DMS79 treated with DMSO at 0.1 percent for 48 hours (cell line): ENCODE data around the gene MAP2K3.

Experiments used
- DNase-seq: peaks from one replicate; lab custom pipeline; 2025; lab: John Stamatoyannopoulos, UW

Gene MAP2K3

DNA sequence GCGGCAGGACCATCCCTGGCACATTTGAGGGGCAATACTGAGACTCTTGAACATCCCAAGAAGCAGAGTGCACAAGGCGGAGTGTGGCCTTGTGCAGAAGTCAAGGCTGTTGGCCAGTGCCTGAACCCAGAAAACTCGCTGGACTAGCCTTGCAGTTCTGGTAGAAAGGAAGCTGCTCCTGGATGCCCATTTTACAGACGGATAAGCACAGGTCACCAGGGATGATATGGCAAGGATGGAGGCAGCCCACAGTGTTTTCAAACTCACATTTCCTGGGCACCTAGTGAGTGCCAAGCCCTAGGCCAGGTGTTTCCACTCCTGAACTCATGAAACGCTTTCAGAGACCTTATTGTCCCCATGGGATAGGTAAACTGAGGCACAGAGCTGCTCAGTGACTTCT, 1.7 kb upstream of the MAP2K3 start:
- no peak for DNase-seq

DNA sequence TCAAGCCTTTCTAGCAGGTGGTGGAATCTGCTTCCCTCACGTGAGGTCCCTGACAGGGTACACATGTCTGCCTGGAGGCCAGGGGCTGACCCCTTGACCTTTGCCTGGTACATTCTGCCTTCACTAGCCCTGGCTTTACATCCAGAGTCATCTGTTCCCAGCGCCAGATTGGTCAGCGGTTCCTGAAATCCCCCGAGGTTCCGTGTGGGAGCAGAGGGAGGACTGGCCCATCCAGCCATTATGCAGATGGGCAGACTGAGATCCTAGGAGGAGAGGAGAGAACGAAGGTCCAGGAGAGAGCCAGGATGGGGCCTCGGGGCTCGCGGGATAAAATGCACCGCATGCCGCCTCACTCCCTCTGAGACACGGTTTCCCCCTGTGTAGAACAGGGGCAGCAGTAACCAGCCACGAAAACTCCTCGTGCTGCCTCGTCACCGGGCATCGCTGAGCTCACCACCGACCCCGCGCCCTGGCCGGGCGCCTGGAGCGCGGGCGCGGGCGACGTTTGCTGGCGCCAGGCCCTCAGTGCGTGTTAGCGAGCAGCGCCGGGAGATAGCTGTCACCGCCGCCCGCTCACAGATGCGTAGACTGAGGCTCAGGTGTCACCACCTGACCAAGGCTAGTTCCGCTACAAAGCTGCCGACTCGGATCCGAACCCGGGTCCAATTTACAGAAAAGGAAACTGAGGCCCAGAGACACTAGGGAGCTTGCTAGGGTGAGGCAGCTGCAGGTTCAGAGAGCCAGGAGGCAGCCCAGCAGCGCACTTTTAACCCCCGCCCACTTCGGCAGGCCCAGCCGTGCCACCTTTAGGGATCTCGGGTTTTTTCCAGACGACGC, 811 bp upstream of the MAP2K3 start:
- DNase-seq: peak; percentile 33

DNA sequence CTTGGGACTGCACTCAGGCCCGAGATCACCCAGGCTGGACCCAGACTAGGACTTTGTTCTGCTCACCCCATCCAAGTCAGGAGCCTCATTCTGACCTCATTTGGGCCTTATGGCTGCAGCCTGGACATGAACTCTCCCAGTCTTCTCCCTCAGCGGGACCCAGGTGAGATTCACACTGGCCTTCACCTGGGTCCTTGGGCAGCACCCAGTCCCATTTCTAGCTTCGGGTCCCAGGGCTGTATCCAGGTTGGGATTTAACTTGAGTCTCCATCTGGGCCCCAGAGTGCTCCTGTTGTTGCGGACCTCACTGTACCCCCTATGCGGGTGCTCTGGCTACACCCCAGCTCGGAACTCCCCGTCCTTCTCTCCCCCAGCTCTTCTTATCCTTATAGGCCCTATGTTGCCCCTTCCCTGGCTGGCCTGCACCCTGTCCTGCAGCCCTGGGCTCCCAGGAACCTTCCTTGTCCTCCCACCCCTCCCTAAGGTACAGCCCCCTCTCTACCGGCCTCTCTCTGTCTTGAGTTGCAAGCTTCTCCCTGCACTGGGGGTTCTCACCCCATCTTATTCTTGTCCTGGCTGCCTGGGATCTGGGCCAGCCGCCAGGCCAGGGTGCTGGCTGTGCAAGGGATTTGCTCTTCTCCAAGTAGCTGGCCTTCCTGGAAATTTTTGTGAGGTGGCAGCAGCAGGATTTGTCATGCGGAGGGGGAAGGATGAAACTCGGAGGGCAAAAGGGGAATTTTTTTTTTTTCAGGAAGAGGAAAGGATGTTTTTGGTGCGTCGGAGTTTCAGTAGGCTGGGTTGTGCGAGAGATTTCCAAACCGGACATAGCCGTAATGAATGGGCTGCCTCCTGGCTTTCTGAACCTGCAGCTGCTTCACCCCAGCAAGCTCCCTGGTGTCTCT, 904 bp downstream of the MAP2K3 start:
- DNase-seq: peak; percentile 24

DNA sequence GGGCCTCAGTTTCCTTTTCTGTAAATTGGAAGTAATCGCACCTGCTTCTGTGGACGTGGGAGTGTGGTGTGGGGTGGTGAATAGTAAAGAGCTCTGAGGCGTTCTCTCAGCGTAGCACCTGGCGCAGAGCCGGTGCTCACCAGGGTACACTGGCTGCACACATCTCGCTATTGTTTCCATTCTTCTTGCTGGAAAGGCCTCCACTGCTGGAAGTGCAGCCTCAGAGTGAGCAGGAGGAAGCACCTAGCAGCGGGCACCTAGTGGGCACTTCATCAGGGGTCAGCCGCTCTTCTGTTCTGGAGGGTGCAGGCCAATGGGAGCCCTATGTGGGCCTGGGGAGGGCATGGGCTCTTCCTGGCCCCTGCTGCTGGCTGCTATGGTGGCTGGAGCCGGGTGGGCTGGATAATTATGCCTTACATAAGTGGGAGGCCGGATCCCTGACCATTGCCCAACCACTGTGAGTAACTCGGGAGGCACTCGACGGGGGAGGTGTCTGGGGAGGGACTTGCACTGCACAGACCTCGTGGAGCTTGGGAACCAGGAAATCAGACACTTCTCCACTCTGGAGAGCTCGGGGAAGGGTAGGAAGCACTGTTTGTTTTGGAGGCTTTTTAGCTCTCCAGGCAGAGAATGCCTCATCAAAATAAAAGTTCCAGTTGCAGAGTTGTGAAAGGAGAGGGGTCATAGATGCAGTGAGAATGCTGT, 1.7 kb downstream of the MAP2K3 start:
- peak; percentile 24 for DNase-seq

DNA sequence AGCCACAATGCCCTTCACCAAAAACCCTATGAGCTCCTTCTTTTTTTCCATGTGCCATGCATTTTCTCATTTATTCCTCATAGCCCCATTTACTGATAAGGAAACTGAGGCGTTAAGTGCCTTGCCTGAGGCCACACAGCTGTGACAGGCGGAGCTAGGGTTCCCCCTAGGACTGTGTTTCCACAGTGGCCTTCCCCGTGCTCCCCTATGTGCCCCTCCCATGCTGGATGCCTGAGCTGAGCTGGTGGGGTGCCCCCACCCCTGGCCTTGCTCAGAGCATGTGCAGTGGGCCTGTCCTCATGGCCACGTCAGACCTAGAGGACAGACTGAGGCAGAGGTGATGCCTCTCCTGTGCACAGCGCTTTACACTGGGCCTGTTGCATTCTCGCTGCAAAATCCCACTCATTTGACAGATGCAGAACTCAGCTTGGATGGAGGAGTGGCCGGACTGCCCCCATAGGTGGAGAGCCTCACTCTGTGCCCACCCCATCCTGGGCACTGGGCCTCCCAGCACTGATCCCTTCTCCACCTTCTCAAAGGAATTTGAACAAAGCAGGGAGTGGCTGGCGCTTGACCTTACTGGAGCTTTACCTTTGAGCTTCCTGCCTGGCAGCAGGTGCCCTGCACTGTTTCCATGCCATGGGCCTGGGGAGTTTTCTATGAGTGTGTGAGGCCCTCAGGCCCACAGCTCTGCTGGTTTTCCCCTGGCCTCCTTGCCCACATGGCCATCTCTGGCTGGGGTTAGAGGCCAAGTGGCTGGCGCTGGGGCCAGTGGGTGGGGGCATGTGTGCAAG, 2.6 kb downstream of the MAP2K3 start:
- no peak for DNase-seq

DNA sequence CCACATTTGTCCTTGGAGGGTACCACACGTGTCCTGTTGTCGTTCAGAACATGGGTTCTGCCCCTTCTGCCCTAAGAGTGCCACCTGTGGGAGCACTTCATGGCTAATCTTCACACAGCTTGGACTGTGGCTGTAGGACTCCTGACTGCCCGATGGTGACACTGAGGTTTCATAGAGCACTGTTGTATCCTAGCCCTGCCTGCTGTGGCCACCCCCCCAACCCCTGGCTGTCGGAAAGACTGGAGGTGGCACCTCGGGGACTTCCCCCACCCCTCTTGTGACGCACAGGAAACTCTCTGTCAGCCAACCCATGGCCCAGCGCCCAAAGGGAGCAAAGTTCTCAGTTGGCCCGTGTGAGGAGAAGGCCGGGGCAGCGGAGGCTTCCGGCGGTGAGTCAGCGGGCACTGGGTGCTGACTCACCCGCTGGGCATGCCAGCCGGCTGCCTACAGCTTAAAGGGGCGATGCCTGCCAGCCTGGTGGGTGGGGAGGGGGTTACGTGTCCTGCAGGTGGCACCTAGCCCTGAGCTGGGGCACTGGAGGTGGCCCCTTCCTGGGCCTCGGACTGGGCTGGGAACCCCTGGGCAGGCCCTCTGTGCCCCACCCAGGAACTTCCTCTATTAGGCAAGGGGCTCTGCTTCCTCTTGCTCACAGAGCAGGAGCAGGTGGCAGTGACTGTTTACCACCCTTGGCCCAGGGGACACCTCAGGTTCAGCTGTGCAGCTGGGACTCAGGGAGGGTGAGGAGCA, 3.4 kb downstream of the MAP2K3 start:
- DNase-seq: no peak

DNA sequence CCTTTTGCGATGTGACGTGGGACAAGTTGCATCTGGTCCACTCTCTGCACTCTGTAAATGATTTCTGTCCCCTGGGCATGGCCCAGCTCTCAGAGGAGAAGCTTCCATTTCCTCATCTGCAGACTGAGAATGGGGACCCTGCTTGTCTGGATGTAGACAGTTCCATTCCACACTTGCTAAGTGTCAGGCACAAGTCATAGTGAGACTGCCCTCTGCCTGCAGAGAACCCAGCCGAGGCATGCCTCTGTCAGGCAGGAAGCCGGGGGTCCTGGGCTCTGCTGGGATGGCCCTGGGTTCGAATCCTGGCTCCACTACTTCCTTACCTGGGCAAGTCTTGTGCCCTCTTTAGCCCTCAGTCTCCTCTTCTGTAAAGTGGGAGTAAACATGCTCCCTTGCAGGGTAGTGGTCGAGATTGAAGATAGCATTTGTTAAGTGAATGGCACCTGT, 4.1 kb downstream of the MAP2K3 start:
- no peak for DNase-seq

DNA sequence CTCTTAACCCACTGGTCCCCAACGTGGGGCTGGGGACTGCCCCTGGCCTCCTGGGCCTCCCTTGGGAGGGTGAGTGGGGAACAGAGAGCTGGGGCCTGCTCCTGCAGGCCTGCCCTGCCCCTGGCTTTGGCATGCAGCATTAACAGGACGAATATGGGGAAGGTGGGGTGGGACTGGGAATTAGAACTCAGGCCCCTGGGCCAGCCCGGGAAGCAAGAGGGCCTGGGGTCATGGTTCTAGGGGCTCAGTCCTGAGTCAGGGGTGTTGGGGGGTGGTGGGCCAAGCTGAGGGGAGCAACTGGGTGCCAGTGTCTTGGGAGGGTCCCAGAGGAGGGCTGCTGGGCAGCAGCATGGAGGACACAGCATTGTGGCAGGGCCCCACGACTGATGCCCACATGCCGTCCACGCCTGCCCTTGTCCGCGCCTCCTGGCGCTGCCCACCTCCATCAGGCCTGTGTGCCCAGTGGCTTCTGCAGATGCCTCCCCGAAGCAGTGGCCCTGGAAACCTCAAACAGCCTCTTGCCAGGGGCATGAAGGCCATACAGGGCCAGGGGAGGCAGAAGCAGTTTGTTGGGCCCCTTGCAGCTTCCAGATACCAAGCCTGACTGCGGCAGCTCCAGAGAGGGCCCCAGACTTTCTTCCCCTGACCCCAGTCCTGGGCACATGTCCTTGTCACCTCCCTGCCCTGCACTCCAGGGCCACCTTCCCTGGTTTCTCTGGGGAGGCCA, 4.8 kb downstream of the MAP2K3 start:
- no peak for DNase-seq

DNA sequence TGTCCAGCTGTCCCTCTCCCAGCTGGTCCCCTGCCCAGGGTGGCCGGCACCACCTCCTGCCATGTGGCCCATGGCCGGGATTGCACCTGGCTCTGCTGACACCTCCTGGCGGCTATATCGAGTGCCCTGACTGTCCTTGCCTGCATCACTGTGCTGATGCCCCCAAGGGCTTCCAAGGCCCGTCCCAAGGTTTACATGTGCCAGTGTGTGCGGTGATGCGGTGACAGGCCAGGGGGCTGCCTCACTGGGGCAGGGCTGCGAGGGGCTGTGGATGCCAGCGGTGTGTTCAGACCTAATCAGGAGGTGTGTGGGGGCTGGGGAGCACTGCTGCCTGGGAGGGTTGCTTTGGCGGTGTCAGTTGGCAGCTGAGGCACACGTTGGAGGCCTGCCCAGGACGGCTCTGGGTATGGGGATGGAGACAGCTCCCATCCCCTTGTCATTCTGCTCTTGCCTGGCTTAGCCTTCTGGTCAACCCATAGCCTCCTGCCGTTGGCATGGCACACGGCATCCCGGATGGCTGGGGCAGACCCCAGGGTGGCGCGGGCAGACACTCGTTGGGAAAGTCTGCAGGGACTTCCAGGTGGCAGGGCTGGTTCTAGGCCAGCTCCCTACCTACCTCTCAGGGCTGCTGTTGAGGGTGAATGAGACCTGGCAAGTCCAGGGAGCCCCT, 5.5 kb downstream of the MAP2K3 start:
- no peak for DNase-seq

DNA sequence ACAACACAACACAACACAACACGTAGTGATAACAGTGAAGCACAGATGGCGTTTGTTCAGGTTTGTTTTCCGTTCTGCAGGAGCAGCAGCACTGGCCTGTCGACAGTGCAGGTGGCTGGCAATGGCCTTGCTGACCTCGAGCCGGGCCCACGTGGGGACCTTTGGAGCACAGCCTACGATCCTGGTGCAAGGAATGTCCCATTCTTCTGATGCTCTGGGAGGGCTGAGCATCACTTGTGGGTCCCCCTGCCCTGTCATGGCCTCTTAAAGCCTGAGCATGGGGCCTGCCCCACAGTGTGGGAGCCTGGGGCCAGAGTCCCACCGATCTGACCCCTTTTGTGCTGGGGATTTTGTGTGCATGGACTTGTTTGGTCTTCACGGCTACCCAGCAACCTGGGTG, 6.8 kb downstream of the MAP2K3 start:
- DNase-seq: no peak

DNA sequence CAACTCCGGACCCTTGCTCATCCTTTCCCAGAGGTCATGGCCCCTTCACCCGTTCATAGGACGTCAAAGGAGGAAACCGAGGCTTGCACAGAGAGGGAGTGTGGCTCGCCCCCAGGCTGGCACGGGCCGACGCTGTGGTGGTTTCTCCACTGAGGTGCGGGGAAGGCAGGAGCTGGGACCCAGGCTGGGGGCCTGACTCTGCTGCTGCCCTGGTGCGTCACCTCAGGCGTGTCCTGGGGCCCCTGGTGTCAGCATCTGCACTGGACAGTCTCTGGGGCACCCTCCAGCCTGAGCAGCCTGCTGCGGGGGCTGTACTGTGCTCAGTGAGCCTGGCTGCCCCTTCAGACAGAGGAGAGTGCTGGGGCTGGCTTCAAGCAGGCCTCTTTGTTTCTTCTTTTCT, 7.4 kb downstream of the MAP2K3 start:
- no peak for DNase-seq

DNA sequence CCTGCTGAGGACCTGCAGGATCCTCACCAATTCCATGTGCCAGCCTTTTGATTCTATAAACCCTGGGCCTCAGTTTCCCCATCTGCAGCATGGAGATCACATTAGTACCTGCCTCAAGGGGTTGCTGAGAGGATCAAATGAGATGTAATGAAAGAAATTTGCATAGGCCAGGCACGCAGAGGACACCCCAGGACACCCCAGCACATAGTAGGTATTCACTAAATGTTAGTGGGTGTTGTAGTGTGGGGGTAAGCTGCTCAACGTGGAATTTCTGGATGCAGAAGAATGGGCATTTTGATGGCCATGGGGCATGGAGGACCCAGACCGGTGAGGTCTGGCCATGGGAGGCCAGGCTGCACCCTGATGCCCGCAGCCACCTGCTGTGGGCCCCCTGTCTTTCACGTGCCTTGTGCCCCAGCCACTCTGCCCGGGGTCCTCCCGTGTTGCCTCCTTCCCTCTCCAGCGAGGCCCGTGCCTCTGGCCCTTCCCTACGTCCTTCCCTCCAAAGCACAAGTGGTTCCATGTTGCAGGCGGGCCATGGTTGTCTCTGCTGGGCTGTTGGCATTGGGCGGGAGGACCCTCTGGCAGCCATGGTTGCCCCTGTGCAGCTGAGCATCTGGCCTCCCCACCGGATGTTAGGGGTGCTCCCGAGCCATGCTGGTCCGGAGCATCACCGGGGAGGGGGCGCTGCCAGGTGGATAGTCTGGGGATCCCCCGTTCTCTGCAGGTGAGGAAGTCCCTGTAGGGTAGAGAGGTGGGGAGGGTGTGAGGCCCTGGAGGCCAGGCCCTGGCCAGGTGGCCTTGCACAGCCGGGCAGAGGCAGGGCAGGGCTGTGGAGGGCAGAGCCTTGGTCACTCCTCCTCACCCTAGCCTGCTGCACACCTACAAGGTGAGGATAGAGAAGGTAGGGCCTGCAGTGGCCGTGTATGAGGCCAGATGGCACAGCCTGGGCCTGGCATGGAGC, 8.6 kb downstream of the MAP2K3 start:
- DNase-seq: no peak

DNA sequence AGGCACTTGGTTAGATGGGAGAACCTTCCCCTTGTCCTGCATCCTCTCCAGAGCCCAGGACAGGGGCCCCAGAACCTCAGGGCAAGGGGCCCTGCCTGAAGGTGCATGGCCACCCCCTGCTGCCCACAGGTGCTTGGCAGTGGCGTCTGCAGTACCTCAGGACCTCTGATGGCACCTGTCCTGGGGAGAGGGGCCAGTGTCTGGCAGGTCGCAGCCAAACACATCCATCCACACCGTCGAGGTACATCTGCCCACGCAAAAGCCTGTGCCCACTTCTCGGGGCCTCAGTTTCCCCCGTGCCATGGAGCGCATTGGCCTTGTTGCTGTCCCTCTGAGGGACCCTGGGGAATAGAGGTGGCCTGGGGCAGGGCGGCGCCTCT, 9.3 kb downstream of the MAP2K3 start:
- no peak for DNase-seq

DNA sequence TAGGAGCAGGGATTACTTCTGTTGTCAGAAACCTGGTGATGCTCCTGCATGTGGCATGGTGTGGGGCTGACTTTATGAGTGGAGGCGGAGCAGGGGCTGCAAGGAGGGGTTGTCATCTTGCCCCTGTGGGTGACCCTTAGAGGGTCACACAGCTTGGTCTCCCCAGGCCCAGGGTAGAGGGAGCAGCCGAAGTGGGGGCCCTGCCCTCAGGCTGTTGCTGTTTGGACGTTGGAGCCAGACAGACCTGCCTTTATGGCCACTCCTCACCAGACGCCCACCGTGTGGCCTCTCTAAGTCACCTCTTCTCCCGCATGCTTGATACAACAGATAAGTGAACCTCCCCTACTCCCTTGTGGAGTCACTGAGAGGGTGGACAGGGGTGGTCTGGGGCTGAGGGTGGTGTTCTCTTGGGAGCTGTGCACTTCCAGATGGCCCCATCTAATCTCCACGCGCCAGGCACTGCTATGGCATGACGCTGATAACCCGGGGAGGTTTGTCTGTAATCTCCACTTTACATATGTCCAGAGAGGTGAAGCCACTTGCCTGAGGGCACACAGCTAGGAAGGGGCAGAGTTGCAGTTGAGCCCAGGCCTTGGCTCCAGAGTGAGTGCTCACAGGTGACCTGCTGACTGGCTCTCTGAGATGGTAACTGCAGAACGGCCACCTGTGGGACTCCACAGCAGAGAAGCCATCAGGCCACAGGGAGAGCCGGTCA, 10.0 kb downstream of the MAP2K3 start:
- DNase-seq: no peak

DNA sequence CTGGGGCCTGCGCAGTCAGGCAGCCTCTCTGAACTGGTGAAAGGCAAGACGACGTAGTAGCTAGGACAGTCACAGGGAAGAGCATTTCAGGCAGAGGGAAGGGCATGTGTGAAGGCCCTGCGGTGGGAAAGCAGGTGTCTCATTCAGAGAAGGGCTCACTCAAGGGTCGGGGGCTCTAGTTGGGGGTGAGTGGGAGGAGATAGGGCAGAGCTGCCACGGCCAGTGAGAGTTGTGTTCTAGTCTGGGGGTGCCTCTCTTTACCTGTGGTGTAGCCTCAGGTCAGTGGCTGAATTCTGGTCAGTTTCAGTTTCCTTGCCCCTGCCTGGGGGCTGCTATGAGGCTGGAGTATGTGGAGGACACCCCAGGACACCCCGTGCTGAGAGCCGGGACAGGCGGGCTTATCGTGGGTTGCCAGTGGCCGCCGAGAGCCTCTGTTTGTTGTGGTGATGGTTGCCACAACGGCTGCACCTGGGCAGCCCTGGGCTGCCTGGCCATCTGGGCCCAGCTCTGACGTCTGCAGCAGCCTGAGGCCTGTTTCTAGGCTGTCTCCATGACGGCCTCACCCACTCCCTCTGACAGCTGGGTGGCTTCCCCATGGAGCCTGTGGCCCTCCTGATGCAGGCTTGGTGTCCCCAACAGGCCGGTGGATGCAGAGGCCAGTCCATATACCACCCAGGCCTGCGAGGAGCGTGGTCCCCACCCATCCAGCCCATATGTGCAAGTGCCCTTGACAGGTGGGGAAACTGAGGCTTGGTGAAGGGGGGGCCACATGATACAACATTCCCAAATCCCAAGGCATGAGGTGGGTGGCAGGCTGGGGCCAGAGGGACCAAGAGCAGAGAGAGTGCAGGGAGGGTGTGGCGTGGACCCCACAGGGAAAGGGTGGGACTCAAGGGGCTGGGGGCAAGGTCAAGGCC, 10.8 kb downstream of the MAP2K3 start:
- DNase-seq: no peak

DNA sequence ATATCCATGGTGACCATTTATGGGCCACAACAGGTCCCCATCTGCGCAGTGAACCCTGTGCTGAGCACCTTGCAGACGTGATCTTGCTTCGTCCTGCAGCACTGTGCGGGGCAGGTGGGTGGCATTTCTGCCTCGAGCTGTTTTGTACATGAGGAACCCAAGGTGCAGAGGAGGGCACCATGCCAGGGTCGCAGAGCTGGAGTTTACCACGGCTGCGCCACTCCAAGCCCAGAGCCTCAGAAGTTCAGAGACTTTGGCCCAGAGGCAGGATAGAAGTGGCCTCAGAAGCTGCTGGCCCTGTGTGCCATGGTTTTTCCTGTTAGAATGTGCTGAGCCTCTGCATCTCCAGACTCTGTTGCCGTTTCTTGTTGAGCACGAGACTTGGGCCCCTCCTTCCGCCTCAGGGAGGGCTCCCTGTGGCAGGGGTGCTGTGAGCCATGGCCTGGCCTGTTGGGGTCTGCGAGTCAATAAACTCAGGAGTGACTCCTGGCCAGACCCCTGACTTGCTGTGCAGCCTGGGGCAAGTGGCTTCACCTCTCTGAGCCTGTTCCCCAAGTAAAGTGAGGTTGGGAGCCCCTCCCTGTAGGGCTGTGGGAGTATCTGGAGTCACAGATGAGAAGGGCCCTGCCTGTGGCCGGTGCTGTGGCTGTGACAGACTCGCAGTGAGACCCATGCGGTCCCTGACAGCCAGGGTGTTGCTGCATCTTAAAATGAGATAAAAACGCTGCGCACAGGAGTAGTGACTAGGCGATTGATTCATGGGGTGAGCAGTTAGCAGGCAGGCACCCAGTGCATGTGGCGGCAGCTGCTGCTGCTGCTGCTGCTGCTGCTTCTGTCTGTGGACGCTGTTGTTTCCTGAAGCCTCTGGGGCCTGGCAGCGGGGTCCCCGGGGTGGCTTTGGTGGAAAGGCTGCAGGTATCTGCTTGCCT, 11.8 kb downstream of the MAP2K3 start:
- no peak for DNase-seq
